HG02870 (cell line): ENCODE data around the gene EVI2B.
"Not testable (repeated sequence)": the region's sequence is repeated elsewhere in the genome, so short reads cannot be mapped to it uniquely, and the experiment has no call there.

Experiments used
- ATAC-seq: cut with Tn5 transposase; IDR thresholded peaks from one replicate; pipeline ENCODE4 v1.9.1; 2021; ENCODE audit warnings: mild to moderate bottlenecking, moderate library complexity; ENCODE audit not compliant: unreplicated experiment

EVI2B gene

DNA sequence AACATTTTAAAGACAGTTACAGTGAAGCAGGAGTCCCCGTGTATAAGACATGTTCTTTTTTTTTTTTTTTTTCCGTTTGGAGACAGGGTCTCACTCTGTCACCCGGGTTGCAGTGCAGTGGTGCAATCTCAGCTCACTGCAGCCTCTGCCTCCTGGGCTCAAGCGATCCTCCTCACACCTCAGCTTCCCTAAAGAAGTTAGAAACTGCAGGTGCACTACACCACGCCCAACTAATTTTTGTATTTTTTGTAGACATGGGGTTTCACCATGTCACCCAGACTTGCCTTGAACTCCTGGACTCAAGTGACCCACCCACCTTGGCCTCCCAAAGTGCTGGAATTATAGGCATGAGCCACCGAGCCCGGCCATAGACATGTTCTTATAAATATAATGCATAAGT is 3.0 kb downstream of the EVI2B start:
- no peak for ATAC-seq

DNA sequence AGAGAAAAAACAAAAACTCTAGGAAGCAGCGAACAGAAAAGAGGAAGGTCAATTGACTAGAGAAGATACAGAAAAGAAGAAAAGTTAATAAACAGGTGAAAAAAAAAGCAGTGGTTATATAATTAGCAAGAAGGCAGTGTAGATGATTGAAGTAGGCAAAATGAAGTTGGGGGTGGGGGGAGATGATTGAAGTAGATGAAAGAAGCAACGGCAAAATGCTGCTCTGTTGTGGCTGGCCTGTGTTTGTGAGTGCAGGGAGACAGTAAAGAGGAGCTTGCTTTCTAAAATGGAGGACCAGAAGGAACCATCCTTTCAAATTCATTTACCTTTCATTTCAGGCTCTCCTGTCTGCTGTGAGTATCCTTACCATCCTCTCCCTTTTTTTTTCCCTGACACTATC is 3.6 kb downstream of the EVI2B start:
- ATAC-seq: no peak

DNA sequence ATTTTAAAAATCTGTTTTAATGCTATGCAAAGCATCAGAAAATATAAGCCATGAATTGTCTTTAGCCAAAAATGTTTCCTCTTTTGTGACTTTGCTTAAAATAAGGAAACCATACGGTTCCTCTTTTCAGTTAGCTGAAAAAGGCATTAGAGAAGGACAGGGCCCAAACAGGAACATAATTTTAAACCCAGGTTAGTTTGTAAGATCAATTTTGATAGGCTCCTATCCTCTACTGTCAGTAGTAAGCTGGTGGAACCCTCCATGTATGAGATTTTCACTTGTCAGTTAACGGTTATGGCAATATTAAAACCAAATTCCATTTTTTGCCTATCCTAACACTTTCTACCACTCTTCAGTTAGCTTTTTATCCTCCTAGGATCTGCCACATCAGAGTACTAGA is 4.3 kb downstream of the EVI2B start:
- no peak for ATAC-seq

DNA sequence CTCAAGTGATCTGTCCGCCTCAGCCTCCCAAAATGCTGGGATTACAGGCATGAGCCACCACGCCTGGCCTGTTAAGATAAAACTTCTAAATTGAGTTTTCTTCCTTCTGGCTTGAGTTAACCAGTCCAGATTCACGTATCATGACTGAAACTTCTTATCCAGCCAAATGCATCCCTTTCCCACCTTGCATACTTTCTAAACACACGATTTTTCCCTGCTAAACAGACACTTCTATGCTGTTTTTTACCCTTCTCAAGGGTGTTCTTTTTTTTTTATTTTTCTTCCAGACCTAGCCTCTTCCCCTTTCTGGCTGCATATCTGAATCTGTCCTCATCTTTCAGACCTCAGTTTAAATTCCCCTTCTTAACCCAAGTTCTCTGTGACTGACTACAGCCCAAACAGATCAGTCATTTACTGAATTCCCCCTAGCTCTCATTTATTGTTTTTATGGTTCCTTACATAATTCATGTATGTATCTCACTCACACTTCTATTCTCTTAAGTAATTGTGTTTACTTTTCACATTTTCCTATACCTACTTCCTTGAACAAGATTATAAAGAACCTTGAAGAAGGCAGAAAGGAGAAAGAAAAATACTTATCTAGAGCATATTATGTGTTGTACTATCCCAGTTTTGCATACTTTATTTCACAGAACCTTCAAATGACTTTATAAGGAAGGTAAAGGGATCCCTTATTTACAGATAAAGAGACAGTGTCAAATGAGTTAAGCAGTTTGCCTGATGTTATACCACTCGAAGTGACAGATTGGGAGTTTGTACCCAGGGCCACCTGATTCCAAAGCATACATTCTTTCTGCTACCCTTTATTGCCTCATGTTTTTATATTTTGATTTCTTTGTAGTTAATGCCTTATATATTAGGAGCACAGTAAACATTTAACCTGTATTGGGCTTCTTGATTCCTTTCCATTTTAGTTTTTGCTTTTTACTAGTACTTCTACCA is 5.2 kb downstream of the EVI2B start:
- ATAC-seq: no peak

DNA sequence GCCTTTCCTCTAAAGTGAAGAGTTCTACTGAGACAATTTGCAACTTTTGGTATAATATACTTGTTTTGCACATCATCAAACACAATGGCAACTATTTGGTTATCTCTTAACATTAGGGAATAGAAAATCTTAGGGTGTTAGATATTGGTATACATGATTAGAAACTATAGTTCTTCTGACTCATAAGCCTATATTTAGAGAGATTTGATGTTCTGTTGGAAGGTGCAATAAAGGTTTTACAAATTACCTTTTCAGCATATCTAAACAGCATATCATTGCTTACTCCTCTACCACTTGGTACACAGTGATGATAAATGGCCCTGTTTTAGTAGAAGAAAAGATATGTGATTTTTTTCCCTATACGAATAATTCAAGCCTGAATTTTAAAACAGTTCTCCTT is 6.2 kb downstream of the EVI2B start:
- no peak for ATAC-seq

DNA sequence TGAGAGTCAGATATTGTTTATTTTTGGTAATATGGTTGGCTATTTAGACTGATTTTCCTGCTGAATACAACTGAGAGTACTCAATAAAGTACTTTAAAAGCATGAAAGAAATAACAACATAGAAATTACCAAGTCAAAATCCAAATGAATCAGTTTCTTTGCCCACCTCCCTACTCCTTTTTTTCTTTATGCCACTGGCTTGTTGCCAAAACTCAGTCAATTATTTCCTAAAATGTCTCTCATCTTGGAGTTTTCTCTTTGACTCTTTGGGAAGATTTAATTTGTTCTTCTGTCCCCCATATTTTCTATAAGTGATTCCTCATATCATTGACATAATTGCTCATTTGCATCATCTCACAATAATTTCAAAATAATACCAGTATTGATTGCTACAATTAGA is 14.2 kb downstream of the EVI2B start:
- no peak for ATAC-seq

DNA sequence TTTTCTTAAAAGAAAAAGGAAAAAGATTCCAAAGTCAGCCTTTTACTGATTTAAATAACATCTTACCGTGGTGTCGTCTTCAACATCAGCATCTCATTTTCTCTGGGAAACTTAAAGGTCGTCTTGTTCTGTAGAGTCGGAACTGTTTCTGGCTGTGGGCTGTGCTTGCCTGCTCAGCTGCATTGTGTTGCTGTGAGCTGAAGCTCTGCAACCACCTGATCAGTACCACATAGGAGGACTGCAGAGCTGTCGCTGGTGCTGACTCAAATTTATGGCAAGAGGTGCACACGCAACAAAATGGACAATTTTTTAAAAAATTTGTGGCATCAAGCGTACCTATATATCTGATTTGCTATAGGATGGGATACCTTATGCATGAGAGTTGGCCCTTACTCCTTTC is 16.8 kb downstream of the EVI2B start, which contains the start of gene OMG:
Gene OMG, minus strand, starts transcription at position 150 of the 400 bp plus-strand sequence. CDS start 908 bp downstream, outside the sequence.
- ATAC-seq: no peak

DNA sequence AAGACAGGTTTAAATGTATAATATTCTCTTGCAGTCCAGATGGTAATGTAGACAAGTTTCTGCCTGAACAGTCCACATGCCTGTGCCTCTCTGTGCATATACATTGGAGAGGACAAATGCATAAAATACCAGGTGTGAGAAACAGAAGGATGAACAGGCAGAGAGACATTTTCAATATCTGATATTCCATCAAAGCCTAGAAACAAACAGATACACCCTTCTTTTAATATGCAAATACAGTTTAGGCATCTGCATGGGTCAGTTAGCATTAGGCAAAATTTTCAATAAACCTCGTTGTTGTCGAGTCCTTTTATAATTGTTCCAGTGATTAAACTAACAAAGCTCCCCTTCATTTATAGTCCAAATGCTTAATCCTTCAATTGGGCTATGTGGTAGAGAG is 17.7 kb downstream of the EVI2B start:
- no peak for ATAC-seq

DNA sequence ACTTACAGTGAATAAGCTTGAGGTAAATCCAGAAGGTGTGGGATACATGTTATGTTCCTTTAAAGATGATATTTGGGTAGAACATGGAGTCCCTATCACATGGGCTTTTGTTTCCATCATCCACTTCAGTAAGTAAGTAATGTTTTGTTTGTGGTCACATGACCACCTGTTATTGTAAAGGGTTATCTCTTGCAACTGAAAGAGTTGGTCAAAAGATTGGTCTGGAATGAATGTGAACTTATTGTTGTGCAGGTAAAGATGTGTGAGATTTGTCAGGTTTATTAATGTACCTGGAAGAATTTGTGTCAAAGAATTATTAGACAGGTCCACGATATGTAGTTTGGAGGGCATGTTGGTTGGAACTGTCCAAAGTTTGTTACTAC is 18.4 kb downstream of the EVI2B start:
- no peak for ATAC-seq

DNA sequence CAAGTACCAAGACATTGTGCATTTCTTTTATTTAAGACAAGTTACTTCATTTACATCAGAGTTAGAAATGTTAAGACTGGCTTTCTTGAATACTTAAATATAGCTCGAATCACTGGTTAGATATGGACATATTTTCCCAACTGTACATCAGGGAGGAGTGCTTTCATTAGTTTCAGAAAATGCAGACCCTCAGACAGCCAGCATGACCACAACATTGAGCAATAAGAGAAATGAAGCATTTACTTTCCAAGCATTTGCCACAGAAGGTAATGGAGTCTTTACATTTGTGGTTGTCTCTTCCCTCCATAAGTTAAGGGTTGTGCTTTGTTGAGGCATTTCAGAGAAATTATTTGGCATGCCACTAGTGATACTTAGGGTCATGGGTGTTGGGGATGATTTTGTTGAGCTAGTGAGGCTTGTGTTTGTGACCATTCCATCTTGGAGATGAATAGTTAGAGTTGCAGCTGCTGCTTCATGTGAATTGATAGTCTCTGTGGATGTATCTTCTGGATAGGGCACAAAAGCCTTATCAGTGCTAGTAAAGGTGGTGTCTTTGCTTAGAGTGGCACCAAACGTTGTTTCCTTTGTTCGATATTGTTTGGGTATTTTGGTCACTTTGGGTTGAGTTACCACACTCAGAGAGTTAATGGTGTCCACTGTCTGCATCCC is 18.9 kb downstream of the EVI2B start:
- no peak for ATAC-seq

DNA sequence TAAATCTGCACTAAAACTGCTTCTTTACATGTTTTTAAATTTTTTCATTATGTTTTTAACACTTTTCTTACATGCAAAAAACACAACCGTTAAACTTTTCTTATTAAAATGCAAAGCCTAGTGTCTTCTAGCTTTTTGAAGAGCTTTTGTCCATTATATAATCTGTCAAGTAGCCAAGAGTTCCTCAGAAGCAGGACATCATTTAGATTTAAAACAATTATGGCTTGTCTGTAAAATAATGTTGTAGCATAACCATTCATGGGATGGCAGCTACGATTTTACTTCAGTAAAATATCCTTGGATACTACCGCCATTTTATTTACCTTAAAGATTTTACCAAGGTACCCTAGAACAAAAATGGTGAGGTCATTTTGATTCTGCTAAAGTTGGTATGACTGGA is 19.6 kb downstream of the EVI2B start:
- no peak for ATAC-seq

DNA sequence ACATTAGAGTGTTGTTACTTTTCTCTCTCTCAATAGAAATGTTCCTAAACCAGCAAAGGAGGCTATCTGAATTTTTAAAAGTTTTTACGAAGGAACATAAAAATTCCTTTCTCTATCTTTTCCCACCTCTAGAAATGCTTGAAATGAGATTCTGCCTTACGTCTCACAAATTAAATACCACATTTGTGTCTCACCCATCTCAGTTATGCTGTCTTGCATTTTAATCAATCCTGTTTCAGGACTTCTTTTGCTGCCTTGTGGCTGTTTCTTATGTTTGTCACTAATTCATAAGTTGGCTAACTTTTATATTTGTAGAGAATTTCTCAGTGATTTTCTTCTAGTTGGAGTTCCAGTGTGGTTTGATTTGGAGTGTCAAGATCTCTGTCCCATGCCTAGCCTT is 20.3 kb downstream of the EVI2B start:
- no peak for ATAC-seq

DNA sequence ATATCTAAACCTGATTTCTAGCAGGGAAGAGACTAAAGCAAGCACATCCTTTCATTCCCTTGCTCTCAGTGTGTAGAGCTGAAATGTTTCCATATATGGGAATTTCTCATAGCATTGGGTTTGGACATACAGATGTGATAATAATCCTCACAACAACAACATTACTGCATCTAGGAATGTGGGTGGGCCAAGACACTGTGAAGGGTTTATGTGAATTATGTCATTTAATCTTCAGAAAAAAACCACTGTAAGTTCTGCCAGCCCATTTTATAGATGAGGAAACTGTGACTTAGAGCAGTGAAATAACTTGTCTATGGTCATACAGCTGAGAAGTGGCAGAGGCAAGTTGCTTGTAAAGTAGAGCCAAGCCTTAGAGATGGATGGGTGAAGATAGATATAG is 22.0 kb downstream of the EVI2B start:
- ATAC-seq: no peak

DNA sequence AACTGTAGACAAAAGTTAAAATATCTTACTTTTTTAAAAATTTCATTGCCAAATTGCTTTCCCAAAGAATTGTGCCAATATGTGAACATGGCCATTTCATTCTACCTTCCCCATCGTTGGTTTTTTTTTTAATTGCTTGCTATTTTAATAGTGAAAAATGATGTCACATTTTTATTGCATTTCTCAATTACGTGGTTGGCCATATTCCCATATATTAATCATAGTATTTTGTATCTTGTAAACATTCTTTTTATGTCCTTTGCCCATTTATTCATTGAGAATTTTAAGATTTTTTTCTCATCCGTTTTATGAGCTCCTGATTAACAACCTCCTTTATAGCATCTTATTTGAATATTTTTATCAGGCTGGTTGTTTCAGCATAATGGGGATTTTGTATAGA is 24.1 kb downstream of the EVI2B start:
- no peak for ATAC-seq

DNA sequence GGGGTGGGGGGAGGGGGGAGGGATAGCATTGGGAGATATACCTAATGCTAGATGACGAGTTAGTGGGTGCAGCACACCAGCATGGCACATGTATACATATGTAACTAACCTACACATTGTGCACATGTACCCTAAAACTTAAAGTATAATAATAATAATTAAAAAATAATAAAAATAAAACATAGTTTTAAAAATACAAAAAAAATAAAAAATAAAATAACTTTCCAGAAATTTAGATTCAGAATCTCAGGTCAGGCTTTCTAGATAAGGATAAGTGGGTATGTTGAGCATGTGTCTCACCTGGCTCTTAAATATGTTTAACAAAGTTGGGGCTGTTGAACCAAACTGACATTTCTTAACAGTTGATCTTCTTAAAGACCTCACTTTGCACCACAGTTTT is 25.9 kb downstream of the EVI2B start:
- not testable (repeated sequence) for ATAC-seq

DNA sequence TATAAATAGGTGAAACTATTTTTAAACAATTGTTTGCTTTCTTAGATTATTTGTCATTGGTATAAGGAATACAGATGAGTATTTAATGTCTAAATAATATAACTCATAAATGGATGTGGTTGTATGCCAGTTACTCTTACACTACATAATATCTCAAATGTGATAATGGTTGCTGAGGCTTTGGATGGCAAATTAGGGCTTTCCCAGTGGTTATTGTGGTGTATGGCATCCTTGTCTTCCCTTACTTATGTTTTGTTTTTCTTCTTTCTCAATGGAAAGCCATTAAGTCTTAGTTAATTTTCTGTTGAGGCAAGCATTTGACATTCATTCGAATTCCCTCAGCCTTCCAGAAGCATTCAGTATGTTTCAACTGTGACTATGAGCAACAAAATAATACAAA is 27.3 kb downstream of the EVI2B start:
- no peak for ATAC-seq

DNA sequence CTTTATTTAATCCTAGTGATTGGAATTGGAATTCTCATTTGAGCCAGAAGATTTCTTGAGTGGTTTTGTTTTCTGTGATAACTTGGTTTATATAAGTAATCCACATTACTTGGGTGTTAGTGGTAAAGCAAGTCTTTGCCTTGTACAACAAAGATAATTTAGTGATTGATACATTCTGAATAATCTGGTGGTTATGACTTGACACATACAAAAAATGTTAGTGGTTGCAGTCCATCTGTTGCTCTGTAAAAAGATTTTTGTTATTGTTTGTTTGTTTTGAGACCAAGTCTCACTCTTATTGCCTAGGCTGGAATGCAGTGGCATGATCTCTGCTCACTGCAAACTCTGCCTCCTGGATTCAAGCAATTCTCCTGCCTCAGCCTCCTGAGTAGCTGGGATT is 30.0 kb downstream of the EVI2B start:
- no peak for ATAC-seq

DNA sequence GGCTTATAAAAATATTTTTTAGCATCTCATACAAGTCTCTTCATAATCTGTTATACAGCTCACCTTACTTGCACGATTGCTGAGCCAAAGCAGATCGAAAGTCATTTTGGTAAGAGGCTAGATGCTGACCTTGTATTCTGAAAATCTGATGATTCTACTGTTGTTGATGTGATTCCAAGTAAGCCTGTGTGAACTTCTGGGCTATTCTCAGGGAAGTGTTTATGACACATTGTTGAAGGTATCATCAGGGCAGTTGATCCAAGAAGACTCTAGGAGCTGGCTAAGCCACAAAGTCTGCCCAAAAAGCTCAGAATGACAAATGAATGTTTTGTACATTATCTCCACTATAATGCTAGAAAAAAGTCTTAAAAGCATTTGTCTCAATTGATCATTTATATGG is 32.8 kb downstream of the EVI2B start:
- ATAC-seq: no peak

DNA sequence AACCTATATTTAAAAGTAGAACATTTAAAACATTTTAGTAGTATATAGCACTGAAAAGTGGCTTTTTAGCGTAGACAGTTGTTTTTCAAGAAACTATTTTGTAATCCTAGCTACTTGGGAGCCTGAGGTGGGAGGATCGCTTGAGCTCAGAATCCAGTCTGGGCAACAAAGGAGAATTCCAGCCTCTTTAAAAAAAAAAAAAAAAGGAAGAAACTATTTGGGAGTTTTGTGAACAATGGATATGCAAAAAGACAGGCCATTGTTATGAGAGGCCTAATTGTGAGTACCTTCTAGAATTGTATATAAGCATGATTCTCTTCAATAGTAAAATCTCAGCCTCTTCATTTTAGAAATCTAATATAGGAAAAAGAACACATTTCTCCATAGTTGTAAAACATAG is 34.5 kb downstream of the EVI2B start:
- ATAC-seq: no peak

DNA sequence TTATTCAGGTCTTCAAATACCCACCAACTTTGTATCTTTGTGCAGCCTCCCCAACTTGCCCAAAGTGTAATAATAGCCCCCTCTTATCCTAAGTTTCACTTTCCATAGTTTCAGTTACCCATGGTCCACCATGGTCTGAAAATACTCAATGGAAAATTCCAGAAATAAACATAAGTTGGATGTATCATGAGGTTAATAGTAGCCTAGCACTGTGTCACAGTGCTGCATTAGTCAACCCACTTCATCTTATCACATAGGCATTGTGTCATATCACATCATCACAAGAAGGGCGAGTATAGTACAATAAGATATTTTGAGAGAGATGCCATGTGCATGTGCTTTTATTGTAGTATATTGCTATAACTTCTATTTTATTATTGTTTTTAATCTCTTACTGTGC is 38.7 kb downstream of the EVI2B start:
- ATAC-seq: no peak

DNA sequence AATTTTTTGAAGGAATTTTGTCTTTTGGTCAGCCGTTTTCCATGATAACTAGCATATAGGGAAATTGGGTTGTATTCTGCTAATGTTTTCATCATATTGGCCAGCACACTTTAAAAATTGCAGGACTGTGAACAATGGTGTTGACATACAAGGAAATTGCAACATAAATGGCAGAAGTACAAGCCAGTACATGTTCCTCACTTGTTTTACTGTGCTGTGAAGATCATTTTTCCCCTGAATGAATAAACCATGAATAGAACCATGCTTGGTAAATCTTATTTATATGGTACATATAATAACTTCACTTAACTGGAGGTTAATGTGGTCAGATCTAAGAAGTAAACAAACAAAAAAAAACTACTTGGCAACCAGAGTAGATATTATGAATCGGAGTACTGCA is 39.6 kb downstream of the EVI2B start:
- ATAC-seq: no peak

DNA sequence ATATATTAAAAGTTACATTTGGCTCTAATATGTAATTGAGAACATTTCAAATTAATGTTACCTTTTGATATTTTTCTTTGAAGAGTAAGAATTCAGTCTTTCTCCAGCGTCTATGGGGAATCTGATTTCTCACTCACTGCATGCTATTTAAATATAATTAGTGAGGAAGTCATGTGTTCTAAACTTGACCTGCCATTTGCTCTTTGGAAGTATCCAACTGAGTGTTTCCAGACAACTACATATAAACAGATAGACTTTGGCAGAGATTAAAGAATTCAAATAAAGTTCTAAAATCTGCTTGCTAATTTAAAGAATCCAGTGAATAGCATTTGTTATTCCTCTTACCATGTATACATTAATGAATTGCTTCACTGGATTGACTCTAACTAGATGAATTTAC is 40.3 kb downstream of the EVI2B start:
- no peak for ATAC-seq
